NCI-H524 treated with DMSO at 0.1 percent for 48 hours (cell line): ENCODE results near the gene EXOC3.

Source experiments
- DNase-seq: peaks from one replicate; lab custom pipeline; 2025; lab: John Stamatoyannopoulos, UW

EXOC3 gene

DNA sequence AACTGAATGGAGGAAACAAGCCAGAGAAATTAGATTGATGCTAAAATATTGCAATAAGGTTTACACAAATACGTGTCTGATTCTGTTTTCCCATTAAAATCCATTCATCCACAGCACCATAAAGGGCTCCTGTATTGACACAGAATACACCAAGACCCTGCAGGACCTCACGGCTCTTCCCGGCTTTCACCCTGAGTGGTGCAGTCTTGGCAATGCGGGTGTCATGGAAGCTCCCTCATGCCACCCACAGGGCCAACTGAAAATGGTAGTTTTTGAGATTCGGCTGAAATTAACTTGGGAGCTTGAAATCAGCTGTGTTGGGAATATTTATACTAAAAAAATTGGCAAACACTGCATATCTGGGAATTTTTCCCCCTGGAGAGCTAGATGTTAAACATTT, 17.3 kb upstream of the EXOC3 start:
- DNase-seq: no peak

- DNase-seq: no peak
Measured at GRCh38 chr5:426392-426976, 16.5 kb upstream of the EXOC3 start.

DNA sequence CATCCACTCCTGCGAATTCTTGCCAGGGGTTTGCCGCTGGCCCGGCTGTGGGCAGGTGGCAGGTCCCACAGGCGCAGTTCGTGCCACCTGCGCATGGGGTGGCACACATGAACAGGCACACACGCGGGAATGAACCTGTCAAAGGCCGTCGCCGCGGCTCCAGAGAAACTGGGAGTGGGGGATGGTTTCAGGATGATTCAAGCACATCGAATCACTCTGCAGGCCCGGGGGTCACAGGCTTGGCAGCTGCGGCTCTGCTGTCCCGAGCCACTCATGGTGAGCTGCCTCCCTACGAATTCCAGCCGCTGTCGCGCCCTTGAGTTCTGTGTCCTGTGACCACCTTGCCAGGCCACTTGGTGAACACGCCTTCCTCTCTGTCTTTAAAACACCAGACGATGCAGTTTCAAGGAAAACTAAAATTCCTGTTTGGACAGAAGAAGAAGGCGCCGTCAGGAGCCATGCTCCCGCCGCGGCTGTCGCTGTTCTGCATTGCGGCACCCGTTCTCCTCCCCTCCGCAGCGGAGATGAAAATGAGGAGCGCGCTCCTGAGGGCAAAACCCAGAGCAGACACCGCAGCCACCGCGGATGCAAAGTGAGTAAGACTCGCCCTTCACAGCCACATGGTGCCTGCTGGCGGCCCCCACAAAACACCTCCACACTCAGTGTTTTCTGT, 15.4 kb upstream of the EXOC3 start:
- DNase-seq: peak; percentile 49

DNA sequence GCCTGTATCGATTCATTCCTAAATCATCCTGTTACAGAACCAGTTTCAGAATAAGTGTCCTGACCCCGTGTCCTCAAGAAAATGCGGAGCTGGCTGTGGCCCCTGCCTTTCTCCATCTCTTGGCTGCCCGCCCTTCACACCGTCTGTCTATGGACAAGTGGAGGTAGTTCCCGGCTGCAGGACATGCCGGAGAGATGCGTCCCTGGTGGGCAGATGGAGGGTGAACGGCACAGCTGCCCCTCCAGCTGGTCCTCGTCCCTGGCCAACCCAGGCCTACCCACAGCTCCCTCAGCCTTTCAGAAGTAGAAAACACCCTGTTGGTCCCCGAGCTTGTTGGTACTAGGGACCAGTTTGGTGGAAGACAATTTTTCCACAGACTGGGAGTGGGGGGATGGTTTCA, 14.8 kb upstream of the EXOC3 start:
- DNase-seq: peak; percentile 80

DNA sequence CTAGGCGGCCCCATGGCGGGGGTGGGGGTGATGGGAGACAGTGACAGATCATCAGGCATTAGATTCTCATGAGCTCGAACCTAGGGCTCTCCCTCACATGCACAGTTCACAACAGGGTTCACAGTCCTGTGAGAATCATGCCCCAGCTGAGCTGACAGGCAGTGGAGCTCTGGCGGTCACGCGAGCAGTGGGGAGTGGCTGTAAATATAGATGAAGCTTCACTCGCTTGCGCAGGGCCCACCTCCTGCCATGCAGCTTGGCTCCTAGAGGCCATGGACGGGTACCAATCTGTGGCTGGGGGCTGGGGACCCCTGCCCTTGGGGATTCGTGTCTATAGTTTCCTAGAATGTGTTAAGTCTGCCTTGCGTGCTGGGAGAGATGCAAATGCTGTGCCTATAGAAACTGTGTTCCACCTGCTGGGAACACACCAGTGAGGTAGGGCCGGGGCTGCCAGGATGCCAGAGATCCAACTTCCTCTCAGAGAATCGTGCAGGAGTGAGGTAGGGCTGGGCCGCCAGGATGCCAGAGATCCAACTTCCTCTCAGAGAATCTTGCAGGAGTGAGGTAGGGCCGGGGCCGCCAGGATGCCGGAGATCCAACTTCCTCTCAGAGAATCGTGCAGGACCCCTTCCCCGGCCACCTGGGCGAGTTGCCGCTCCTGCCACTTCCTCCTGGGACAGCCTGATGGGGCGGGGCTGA, 14.1 kb upstream of the EXOC3 start:
- DNase-seq: no peak

- no peak for DNase-seq
Measured at GRCh38 chr5:429453-430188, 13.4 kb upstream of the EXOC3 start.

DNA sequence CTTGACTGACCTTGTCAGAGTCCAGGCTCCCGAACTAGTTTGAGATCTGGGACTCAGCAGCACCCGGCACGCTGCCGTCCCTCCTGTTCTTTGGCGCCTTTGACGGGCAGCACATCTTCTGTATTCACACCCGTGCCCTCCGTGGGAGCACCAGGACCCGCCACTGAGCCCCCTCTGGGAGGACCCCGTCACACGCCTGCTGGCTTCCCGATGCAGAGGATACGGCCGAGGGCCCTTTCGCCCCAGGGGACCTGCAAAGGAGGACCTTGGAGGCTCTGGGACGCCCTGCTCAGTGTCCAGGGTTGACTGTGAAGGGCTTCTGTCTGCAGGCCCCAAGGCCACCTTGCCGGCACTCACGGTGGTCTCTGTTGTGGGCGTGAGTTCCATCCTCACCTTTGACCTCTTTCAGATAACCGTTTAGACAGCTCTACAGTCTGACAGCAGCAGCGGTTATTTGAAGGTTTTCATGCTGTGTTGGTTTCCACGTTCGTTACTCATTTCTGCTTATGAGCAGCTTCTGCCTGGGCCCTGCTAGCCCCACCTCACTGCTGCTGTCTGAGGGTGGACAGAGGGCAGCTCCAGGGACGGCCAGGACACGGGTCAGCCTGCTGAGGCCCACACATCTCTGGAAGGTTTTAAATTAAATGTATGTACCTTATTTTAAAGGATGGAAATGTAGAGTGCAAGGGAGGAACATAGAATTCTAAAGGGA, 12.6 kb upstream of the EXOC3 start:
- no peak for DNase-seq

- DNase-seq: no peak
Measured at GRCh38 chr5:431001-431710, 11.8 kb upstream of the EXOC3 start.

DNA sequence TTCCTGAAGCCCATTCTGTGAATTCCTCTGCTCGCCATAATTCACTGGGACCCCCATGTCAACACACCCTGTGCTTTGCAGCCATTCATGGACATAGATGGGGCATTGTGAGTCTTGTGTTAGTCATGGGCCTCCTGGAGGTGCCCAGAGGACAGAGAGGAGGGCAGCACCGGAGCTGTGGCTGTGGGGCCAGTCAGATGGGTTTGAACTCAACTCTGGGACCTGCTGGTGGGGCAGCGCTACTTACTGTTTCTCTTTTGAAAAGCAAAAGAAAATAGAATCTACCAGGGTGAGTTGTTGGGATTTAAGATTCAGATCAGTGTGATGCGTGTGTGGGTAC, 11.3 kb upstream of the EXOC3 start:
- DNase-seq: no peak

DNA sequence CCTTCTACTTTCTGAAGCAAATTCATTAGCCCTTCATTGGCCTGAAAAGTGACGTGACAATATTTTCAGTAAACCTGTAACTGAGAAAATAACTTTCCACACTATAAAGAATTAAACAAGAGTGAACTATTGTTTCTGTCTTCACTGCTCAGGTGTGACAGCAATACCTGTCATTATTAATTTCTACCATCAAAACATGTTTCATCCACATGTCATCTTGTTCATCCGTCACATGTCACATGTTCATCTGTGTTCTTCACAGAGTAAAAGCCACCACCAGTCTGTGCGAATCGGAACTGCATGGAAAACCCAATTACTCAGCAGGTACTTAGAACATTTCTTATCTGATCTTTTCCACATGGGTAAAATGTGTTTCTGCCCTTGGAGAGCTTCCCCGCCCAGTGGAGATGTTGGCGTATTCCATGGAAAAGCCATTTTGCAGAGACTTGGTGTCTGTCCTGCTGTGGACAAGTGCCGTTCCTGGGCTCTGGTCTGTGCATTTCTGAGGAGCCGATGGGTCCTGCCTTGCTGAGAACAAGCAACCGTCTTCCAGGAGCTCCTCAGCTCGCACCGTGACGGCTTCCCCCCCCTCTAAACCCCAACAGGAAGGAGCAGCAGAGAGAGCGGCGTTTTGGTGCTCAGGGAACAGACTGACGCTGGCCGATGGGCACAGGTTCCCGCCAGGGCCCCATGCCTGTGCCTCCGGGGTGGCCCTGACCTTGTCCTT, 10.6 kb upstream of the EXOC3 start:
- DNase-seq: no peak

DNA sequence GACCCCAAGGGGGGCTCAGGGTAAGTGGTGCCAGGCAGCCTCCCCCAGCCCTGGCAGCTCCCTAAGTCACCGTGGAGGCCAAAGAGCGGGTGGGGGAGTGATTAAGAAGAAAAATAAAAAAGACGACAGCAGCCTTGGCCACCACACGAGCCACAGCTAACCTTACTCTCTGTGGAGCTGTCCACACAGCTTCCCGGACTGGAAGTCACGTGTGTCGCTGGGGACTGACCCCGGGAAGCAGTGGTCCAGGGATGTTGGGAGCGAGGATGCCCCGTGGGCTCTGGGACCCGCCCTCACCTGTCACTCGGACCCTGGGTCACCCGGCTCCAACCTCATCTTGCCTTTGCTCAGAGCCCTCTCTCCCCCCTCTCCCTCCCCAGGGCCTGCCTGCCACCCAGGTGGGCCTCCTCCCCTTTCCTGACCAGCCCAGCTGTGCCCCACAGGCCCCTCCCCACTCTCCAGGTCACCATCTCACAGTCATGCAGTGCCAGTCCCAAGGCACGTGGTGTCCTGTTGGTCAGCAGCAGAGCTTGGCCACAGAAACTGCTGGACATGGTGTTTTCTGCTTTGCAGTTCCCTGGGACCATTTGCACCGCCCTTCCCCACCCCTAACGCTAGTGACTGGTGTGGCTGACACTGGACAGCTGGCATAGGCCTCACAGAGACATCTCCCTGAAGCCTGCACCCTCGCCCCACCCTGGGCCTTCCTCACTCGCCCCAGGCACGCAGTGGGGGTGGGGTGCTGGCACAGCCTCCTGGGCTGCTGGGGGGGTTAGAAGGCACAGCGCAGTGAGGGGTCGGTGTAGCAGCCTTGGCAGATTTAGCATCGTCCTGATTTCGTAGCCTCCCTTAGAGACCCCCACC, 9.8 kb upstream of the EXOC3 start:
- DNase-seq: no peak

- no peak for DNase-seq
Measured at GRCh38 chr5:433836-434235, 9.1 kb upstream of the EXOC3 start.

GRCh38 chr5:434443-435146, 8.4 kb upstream of the EXOC3 start:
- no peak for DNase-seq

GRCh38 chr5:435156-435790, 7.7 kb upstream of the EXOC3 start:
- no peak for DNase-seq

DNA sequence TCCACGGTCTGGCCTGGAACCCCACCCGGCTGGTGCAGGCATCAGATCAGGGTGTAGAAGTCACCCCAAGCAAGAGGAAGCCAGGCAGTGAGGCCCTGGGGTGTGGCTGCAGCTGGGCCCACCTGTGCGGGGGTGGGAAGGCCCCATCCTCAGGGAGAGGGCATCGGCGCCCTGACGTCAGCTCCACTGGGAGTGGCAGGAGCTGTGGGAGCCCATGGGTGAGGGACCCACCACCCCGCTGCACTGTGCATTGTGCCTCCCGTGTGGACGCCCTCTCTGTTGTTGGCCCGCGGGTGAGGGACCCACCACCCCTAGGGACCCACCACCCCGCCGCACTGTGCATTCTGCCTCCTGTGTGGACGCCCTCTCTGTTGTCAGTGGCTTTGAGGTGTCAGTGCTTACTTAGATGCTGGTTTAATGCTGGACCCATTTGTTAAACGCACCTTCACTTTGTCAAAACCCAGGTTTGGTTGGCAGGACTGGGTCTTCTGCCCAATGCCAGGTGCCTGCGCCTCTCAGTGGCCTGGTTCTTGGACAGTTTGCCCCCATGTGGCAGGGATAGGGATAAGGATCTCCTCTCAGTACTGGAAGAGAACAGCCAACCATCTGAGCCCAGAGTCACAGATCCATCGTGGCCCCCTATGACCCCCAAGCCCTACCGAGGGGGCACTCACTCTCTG, 6.9 kb upstream of the EXOC3 start:
- no peak for DNase-seq

- no peak for DNase-seq
Measured at GRCh38 chr5:436641-436975, 6.4 kb upstream of the EXOC3 start.

- DNase-seq: no peak
Measured at GRCh38 chr5:437281-437771, 5.7 kb upstream of the EXOC3 start.

- no peak for DNase-seq
Measured at GRCh38 chr5:438481-438981, 4.4 kb upstream of the EXOC3 start.
